Adrenal gland (tissue), 5 donors: ENCODE data around the gene KRT14.

Source experiments
- CTCF ChIP-seq, 6 experiments: fragments of 450-650 bp in 4 of 6; fragments of 200-600 bp in 2 of 6; sonication (generic) in 1 of 6; IDR thresholded peaks; 1 replicate in 5 of 6; 2 replicates in 1 of 6; pipeline versions ENCODE4 v1.5.1 to v1.8.0; 2016 to 2021; ENCODE audit warnings: antibody characterized with exemption in 6 of 6, mild to moderate bottlenecking in 2 of 6, moderate library complexity in 1 of 6
- POLR2A ChIP-seq, 2 donors: fragments of 450-650 bp; IDR thresholded peaks; one replicate each; pipeline ENCODE4 v1.6.1; 2017; ENCODE audit warnings: antibody characterized with exemption in 2 of 2, mild to moderate bottlenecking in 2 of 2, moderate library complexity in 1 of 2
- donor health status: DM: no; HTN: no; CAD: no.

GRCh38 chr17:41563607-41564170, 23.0 kb downstream of the KRT14 start:
- no peak for TF ChIP-seq CTCF (IDR thresholded peaks at IDR 0.05)
- no peak for TF ChIP-seq POLR2A (IDR thresholded peaks at IDR 0.05)
